Hepatocyte (in vitro differentiated cells): Measurements from ENCODE around the gene CCDC8.

Experiments used
- CTCF ChIP-seq: fragments of 200-600 bp; sonication (generic); IDR thresholded peaks from 2 replicates; pipeline ENCODE4 v1.5.1; 2016; ENCODE audit warnings: antibody characterized with exemption, mild to moderate bottlenecking; ENCODE audit not compliant: poor library complexity
- EZH2 ChIP-seq: fragments of 200-600 bp; sonication (generic); IDR thresholded peaks from 2 replicates; pipeline ENCODE4 v1.6.1; 2016; ENCODE audit warnings: antibody characterized with exemption, mild to moderate bottlenecking, borderline replicate concordance

GRCh38 chr19:46423188-46423587 is 9.8 kb upstream of the CCDC8 start:
- TF ChIP-seq CTCF (no peak), EZH2 (no peak)
